HG03095 (cell line): ENCODE results near the gene ABTB1.
"Not testable (repeated sequence)": the region's sequence is repeated elsewhere in the genome, so short reads cannot be mapped to it uniquely, and the experiment has no call there.

Experiments
- ATAC-seq: cut with Tn5 transposase; IDR thresholded peaks from one replicate; pipeline ENCODE4 v1.9.1; 2021; ENCODE audit warnings: moderate library complexity; ENCODE audit not compliant: unreplicated experiment

ABTB1 gene

DNA sequence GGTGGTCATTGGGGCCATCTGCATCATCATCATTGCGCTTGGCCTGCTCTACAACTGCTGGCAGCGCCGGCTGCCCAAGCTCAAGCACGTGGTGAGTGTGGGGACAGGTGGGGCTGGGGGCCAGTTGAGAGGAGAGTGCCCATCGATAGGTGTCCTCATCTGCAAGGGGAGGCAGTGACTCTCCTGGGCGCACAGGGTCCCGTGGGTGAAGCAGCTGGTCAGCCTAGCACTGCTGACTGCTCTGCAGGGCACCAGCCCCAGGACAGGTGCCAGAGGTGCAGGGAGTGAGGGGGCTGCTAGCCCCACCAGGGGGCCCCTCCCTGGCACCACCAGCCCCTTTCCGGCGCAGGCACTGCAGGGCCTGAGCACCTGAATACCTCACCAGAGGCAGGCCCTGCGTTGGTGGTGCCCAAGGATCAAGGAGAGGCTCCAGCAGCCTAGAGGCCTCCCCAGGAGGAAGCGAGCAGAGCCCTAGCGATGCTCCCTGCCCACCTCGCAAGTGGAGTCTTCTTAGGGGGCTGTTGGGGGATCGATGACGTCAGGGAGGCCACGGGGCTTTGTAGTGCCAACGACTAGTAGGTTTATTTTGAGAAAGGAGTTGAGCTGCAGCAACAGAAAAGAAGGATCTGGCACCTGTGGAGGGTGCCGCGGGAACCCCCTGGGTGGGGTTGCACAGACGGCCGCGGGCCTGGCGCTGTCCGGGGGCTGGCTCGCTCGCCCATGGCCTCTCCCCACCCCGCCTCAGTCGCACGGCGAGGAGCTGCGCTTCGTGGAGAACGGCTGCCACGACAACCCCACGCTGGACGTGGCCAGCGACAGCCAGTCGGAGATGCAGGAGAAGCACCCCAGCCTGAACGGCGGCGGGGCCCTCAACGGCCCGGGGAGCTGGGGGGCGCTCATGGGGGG, 976 bp upstream of the ABTB1 start:
- ATAC-seq: peak; percentile 5

DNA sequence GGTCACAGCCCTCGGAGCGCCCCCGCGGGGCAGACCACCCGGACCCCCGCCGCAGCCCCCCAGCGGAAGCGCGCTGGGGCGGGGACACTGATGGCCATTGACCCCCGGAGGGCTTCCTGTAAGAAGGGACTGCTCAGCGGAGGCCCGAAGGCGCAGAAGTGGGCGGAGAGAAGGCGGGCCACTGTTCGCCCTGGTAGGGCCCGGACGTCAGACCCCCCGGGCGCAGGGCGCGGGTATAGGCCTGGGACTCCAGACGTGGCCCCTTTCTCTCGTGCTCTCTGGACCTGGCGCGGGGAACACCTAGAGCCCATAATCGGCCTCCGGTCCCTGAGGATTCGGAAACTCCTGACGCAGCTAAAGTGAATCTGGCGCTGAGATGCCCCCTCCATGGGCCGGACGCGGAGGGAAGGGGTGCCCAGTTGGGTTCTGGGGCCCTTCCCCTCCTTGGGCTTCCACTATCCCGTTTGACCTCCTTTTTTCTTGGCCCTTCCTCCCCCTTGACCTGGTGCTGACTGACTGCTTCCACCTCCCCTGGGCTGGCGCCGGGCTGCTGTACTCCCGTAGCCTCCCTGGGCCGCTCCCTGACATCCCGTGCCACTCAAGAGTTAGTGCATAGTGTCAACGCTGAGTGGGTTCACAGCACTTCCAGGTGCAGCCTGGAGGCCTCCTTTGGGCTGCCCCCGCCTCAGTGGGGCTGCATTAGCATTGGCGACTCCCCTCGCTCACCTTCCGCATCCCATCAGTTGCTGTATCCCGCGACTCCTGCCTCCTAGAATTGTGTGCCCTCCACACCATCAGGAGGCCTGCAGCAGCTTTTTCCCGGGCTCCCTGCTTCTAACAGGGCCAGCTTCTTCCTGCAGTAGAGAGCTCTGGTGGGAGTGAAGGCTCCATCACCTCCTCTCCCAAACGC, 694 bp downstream of the ABTB1 start:
- ATAC-seq: peak; percentile 22

DNA sequence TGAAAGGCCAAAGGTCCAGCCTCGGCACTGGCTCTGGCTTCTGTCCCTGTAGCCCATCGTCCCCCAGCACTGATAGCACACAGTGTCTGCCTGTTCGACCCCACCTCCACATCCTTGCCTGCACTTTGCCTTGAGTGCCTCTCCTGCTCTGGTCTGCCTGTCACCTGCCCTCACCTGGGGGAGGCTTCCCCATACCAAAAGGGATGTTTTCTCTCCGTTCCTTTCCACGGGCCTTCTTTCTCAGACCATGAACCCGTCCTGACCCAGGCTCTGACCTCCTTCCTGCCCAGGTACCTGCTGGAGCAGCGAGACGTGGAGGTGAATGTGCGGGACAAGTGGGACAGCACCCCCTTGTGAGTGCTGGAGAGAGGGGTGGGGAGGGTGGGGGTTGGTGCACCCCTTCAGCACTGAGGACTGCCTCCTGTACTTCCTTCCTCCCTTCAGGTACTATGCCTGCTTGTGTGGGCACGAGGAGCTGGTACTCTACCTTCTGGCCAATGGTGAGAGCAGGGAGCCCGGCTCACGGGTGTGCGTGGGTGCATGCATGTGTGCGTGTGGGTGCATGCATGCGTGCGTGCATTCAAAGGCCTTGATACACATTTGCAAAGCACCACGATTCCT, 1.5 kb downstream of the ABTB1 start:
- ATAC-seq: no peak

DNA sequence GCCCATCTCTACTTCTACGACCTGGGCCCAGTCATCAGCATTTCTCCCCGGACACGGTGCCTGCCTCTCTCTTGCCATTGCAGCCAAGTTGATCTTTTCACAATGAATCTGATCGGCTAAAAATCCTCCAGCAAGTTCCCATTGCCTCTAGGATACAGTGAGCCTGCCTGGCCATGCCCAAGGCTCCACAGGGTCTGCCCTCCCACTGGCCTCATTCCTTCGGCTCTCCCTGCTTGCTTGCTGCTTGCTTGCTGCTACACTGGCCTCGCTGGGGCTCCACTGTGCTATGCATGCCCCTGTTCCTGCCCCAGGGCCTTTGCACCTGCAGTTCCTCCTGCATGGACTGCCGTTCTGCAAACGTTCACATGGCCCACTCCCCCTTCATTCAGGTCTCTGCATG, 2.0 kb downstream of the ABTB1 start:
- no peak for ATAC-seq

DNA sequence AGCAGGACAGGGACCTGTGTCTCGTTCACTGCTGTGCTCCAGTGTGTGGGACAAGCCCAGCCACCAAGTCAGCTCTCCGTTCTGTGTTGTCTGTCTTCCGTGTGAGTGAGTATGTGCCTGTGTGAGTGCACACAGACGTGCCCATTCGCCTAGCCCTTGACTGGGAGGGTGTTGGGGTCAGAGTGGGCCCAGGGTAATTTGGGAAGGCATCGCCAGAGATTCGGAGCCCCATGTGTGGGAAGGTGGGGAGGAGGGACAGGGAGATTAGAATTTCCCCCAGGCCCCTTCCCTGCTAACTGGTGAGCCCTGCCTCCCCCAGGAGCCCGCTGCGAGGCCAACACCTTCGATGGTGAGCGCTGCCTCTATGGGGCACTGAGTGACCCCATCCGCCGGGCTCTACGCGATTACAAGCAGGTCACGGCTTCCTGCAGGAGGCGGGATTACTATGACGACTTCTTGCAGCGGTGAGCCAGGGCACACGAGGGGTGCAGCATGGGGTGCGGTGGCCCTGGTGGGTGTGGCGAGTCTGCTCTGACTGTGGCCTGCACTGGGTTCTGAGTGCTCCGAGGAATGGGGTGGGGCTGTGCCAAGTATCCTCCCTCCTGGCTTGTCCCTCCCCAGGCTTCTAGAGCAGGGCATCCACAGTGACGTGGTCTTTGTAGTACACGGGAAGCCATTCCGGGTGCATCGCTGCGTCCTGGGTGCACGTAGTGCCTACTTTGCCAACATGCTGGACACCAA, 3.1 kb downstream of the ABTB1 start:
- no peak for ATAC-seq

DNA sequence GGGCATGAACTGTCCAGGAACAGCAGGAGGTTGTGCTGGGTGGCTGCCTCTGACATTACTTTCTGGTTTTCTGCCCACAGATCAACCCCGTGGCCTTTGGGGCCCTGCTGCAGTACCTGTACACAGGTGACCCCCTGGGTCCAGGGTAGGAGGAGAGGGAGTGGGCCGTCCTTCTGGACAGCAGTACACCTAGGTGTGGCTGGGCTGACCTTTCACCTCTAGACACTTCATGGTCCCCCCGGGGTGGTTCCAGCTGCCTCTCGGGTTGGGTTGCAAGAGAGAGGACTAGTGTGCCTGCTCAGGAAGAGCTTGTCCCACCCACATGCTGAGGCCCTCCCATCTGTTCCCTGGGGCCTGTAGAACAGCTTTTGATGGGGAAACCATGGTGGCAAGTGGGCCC, 3.7 kb downstream of the ABTB1 start:
- ATAC-seq: no peak

DNA sequence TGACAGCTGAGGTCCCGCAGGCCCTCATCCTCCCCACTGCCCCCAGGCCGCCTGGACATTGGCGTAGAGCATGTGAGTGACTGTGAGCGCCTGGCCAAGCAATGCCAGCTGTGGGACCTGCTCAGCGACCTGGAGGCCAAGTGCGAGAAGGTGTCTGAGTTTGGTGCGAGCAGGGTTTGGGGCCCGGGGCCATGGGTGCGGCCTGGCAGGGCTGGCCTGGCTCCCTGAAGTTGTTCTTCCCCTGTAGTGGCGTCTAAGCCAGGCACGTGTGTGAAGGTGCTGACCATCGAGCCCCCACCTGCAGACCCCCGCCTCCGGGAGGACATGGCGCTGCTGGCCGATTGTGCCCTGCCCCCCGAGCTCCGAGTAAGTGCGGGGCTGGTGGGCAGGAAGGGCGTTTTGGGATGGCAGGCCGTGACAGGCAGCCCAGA, 4.2 kb downstream of the ABTB1 start:
- ATAC-seq: no peak

DNA sequence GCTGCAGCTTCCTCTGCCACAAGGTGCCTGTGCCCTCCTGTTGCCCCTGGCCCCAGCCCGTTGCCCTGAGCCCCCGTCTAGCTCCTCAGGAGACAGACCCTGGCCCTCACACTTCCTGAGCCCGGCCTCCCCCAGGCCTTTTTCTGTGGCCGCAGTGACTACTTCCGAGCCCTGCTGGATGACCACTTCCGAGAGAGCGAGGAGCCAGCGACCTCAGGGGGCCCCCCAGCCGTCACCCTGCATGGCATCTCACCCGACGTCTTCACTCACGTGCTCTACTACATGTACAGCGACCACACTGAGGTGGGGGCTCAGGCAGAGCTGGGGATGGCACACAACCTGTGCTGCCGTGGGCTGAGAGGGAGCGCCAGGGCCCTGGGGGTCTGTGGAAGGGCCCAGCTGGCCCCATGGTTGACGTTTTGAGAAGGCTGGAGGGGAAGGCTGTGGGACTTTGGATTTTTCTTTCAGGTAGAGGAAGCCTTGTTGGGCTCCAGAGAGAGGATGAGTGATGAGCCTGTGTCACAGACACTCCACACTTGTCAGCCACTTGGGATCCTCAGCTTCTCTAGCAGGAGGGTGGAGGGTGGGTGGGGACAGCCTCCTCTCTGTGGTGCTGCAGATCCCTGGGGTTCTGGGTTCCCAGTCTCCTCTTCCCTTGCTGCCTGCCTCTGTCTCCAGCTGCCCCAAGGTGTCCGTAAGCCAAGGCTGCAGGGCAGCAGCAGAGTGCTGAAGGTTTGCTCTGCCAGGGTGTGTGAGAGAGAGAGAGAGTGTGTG, 5.0 kb downstream of the ABTB1 start:
- ATAC-seq: no peak

- ATAC-seq: no peak
Measured at GRCh38 chr3:127678315-127678599, 5.5 kb downstream of the ABTB1 start.

DNA sequence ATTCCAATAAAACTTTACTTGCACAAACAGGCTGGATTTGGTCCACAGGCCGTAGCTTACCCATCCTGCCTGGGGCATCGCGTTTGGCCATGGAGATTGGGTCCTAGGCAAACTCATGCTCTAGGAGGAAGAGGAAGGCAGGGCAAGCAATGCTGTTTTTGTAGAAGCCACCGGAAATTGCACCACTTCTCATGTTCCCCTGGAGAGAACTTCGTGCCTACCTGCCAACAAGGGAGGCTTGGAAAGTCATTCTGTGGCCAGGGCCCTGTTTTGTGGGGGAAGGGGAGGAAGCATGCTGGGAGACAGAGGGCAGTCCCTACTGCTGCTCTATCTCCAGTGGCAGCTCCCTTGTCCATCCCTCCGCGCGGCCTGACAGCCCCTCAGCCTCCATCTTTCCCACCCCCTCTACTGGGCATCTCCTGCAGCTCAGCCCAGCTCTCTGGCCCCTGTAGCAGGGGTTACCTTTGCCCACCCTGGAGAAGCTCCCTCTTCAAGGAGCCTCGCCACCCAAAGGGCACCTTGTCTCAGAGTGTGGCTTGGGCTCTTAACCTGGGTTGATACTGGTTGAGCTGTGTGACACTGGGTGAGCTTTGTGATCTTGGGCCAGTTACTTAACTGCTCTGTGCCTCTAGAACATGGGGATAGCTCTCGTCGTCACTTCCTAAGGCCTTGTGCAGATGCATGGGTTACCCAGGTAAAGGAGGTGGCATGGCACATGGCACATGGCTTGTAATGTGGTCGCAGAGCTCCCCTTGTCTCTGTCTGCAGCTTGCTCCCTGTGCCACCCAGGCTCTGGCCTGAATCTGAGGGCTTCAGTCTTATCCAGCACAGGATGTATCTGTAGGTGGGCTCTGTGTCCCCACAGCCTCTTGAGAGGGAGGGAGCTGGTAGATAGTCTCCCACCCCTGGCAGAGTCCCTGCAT, 6.1 kb downstream of the ABTB1 start:
- no peak for ATAC-seq

DNA sequence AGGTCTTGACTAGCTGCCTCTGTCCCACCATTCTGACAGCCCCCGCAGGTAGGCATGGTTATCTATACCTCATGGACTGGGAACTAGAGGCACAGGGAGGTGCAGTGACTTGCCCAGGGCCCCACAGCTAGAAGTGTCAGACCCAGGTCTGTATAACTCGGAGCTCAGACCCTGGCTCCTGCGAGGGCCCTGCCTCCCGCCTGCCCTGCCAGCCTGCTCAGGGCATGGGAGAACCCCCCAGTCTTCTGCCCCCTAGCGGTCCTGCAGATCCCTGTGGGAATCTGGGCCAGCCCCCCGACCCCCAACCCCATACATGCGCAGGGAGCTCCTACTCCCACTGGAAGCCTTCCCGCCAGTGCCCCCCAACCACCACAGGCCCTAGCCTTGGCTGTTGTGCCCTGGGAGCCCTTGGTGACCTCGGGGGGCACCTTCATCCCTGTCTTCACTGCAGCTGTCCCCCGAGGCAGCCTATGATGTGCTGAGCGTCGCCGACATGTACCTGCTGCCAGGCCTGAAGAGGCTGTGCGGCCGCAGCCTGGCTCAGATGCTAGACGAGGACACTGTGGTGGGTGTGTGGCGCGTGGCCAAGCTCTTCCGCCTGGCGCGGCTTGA, 6.9 kb downstream of the ABTB1 start:
- no peak for ATAC-seq

- ATAC-seq: no peak
Measured at GRCh38 chr3:127680146-127680661, 7.5 kb downstream of the ABTB1 start.

DNA sequence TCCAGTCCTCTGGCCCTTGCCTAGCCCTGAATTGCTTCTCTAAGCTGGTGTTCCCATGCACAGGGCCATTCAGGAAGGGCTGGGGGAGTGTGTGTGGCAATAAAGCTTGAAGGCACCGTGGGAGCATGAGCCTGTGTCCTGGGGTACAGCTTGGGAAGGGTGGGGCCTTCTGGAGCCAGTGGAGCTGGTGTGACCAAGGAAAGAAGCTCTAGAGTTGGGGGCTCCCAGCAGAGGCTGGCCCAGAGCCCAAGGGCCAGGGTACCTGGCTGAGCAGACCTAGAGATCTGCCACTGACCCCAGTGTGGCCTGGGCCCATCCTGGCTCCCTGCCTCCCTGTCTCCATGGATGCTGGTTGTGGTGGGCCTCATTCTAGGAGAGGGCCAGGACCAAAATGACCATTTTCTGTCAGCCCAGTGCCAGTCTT, 8.1 kb downstream of the ABTB1 start:
- no peak for ATAC-seq

- not testable (repeated sequence) for ATAC-seq
Measured at GRCh38 chr3:127682175-127682554, 9.4 kb downstream of the ABTB1 start.

GRCh38 chr3:127682561-127682960, 9.8 kb downstream of the ABTB1 start:
- ATAC-seq: no peak

GRCh38 chr3:127684871-127685707, 12.3 kb downstream of the ABTB1 start:
- ATAC-seq: no peak

GRCh38 chr3:127685708-127686511, 13.2 kb downstream of the ABTB1 start:
- ATAC-seq: no peak
